ENCODE data around the gene RBM20. TPM values are rescaled to one million over a fixed set of nuclear protein-coding genes. Genes with fewer than 3 reads are reported as not detected.

Gene RBM20
- total RNA-seq, 1 donor from 2014 or later: 3.3 TPM

DNA sequence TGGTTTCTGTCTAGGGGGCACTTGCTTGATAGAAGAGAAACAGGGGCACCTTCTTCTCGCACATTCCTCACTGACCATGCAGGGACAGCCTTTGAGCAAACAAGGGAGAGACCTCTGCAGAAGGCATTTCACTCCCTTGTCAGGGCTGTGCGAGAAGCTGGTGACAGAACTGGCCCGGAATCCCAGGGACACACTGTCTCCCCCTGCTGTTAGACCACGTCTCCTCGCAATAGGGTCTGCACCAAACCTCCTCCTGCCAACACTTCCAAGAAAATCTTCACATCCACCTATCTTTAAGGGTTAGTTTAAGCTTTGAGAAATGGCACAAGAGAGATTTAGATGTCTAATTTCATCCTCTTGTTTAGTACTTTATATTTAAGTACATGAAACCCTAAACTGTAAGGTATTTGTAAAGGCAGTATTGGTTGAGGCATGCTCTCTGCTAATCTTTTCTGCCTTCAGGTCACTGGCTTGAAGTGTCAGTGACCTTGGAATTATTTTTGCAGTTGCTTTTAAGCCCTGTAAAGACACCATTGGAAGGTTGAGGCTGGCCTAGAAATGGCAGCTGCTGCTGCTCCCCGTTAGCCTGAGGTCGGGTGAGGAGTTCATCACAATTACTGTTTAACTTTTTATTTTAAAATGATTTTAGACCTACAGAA, 37.0 kb downstream of the RBM20 start:
- peak; percentile 26 for DNase-seq (ENCODE audit: low read depth)
- H3K27me3 ChIP-seq (ENCODE audit: control insufficient read depth, insufficient read depth, low read length): no peaks in the 10 kb centered on the region
- TF ChIP-seq, protein P1, sequence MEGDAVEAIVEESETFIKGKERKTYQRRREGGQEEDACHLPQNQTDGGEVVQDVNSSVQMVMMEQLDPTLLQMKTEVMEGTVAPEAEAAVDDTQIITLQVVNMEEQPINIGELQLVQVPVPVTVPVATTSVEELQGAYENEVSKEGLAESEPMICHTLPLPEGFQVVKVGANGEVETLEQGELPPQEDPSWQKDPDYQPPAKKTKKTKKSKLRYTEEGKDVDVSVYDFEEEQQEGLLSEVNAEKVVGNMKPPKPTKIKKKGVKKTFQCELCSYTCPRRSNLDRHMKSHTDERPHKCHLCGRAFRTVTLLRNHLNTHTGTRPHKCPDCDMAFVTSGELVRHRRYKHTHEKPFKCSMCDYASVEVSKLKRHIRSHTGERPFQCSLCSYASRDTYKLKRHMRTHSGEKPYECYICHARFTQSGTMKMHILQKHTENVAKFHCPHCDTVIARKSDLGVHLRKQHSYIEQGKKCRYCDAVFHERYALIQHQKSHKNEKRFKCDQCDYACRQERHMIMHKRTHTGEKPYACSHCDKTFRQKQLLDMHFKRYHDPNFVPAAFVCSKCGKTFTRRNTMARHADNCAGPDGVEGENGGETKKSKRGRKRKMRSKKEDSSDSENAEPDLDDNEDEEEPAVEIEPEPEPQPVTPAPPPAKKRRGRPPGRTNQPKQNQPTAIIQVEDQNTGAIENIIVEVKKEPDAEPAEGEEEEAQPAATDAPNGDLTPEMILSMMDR (IDR thresholded peaks at IDR 0.05; ENCODE audit: insufficient read depth, low read length, poor library complexity, severe bottlenecking): peak; percentile 80

DNA sequence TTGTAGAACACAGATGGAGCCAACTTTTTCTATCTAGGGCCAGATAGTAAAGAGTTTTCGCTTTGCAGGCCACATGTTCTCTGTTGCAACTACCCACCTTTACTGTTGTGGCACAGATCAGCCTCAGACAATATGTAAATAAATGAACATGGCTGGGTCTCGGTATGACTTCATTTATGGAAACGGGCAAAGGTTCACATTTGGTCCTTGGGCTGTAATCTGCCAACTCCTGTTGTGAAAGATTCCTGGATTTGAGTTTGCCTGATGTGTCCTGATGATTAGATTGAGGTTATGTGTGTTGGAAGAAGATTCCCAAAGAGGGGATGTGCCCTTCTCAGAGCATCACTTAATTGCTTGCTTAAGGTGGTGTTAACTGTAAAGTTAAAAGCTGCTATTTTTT, 38.2 kb downstream of the RBM20 start:
- no peak overlapping the region for H3K4me3 ChIP-seq (ENCODE audit: low read depth, low read length)
- no peak for DNase-seq (ENCODE audit: low read depth)
- no peaks in the 10 kb centered on the region for H3K27me3 ChIP-seq (ENCODE audit: control insufficient read depth, insufficient read depth, low read length)
- TF ChIP-seq, protein P1 (IDR thresholded peaks at IDR 0.05; ENCODE audit: insufficient read depth, low read length, poor library complexity, severe bottlenecking): no peak
- H3K36me3 ChIP-seq (ENCODE audit: control insufficient read depth, insufficient read depth, low read length): no peaks in the 10 kb centered on the region

More for the DNA sequence above, 37.0 kb downstream of the RBM20 start:
- H3K36me3 ChIP-seq (ENCODE audit: control insufficient read depth, insufficient read depth, low read length): no peaks in the 10 kb centered on the region
- no peak overlapping the region for H3K4me3 ChIP-seq (ENCODE audit: low read depth, low read length)

DNA sequence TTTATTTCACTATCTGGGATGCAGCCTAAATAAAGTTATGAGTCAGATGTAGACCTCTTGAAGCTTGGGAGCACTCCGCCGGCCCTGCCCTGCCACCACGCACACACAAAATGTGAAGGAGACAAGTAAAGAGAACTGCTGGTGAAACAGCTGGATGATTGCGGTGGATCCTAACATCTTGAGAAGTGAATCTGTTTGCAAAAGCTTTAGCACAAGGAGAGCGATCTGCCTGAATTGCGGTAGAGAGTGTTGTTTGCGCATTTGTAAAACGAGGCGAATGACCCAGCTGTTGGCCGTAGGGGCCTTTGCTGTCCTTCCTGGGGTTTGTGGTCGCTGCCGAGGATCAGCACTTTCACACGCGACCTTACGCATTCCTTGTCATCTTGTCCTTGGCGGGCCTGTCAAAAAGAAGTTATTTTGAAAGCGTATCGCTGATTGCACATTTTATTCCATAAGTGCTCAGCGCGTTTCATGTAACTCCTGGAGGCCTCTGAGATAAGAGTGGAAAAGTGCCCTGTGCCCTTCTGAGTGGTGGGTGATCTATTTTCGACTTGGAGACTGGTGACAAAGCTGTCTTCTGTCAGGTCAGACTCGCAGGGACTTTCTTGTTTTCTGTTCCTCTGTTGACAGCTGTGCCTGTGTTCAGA, 40.8 kb downstream of the RBM20 start:
- Histone ChIP-seq H3K27me3 (ENCODE audit: control insufficient read depth, insufficient read depth, low read length) (no peaks in the 10 kb centered on the region), H3K36me3 (ENCODE audit: control insufficient read depth, insufficient read depth, low read length) (no peaks in the 10 kb centered on the region), H3K4me3 (ENCODE audit: low read depth, low read length) (no peak overlapping the region)
- TF ChIP-seq, protein P1 (IDR thresholded peaks at IDR 0.05; ENCODE audit: insufficient read depth, low read length, poor library complexity, severe bottlenecking): no peak
- DNase-seq (ENCODE audit: low read depth): no peak

DNA sequence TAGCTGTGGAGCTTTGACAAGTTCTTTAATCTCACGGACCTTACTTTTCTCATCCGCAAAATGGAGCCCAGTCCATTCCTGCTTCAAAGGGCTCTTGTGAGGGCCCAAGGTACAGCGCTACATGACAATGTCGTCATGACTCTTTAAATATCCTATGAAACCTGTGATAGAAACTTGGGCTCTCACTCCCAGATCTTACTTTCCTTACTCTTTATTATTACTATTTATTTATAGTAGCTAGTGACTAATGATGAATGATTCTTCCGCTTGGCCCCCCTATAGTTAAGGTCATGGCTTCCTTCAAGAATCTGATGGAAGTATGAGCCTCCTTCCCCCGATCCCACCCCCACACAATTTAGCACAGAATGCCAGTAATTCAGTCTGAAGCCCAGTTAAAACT, 41.9 kb downstream of the RBM20 start:
- Histone ChIP-seq H3K4me3 (ENCODE audit: low read depth, low read length) (no peak overlapping the region), H3K27me3 (ENCODE audit: control insufficient read depth, insufficient read depth, low read length) (no peaks in the 10 kb centered on the region), H3K36me3 (ENCODE audit: control insufficient read depth, insufficient read depth, low read length) (no peaks in the 10 kb centered on the region)
- TF ChIP-seq, protein P1 (IDR thresholded peaks at IDR 0.05; ENCODE audit: insufficient read depth, low read length, poor library complexity, severe bottlenecking): no peak
- no peak for DNase-seq (ENCODE audit: low read depth)

DNA sequence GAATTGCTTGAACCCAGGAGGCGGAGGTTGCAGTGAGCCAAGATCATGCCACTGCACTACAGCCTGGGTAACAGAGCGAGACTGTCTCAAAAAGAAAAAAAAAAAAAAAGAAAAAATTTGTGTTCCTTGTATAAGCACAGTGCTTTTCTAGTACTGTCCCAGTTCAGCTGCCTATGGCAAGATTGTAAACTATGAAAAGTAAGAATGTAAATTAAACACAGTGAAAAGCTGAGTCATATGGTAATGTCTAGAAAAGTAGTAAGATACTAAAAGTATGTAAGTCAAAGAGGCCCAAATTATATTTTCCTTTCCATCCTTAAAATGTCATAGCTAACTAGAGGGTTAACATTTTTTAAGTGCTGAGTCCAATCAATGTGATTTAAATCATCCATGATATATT, 42.8 kb downstream of the RBM20 start:
- H3K27me3 ChIP-seq (ENCODE audit: control insufficient read depth, insufficient read depth, low read length): no peaks in the 10 kb centered on the region
- no peak for DNase-seq (ENCODE audit: low read depth)
- TF ChIP-seq, protein P1 (IDR thresholded peaks at IDR 0.05; ENCODE audit: insufficient read depth, low read length, poor library complexity, severe bottlenecking): no peak
- H3K4me3 ChIP-seq (ENCODE audit: low read depth, low read length): no peak overlapping the region
- H3K36me3 ChIP-seq (ENCODE audit: control insufficient read depth, insufficient read depth, low read length): no peaks in the 10 kb centered on the region
